ENCODE measurements around the gene PTPN7.

PTPN7 gene

DNA sequence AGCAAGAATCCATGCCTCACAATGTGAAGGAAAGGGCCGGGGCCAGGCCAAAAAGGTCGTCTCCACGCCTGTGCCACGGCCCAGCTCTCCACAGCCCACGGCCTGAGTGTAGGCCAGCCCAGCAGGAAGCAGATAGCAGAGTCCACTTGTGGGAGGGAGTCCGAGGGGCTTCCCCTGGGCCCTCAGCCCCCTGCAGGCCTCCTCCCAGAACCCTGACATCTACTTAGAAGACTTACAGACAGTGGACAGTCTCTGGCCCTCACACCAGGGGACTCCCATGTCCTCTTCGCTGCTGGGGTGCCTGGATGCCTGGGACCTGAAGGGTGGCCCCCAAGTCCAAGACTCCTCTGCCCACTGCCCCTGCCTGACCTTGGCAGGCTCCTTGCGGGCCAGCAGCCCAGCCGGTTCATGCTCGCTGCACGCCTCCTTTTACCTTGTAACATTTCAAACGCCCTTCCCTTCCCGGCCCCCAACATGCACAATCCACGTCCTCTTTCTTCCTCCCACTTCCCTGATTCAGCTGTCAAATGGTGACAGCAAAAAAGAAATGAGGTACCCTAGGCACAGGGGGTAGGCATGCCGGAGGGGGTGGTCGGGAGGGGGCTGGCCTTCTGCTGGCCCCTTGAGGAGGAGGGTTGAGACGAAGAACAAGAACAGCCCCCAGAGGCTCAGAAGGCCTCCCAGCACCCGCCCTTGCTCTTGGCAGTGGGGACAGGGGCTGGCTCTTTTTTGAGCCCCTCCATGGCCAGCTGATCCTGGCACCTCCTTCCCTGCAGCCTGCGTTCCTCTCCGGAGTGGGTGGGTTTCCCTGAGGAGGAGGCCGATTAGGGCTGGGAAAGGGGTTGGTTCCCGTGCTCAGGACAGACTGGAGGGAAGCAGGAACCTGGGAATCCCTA, 997 bp upstream of the PTPN7 start:
- Histone ChIP-seq H3F3A (ENCODE audit: insufficient read depth, low read length) (0 out of 2 replicates have a peak, but pooled peaks cover 3% of the 10 kb centered on the region), H2AFZ (ENCODE audit: low read length) (peak overlapping the region; percentile 54), H4K20me1 (ENCODE audit: insufficient read depth, low read length) (no peaks in the 10 kb centered on the region), H3K4me1 (ENCODE audit: low read length) (peaks cover 16% of the 10 kb centered on the region), H3K36me3 (replicated peaks; ENCODE audit: insufficient read depth, low read length) (no peaks in the 10 kb centered on the region), H3K4me3 (ENCODE audit: low read length) (peak overlapping the region; percentile 77), H3K9ac (ENCODE audit: low read length) (peak overlapping the region; percentile 93), H3K79me2 (ENCODE audit: low read length) (peaks cover 50% of the 10 kb centered on the region), H3K9me2 (replicated peaks; ENCODE audit: insufficient read depth, low read length) (no peaks in the 10 kb centered on the region), H3K4me2 (ENCODE audit: low read depth, low read length) (peak overlapping the region; percentile 99), H3K9me3 (replicated peaks; ENCODE audit: insufficient read depth, low read length) (no peaks in the 10 kb centered on the region), H3K27me3 (replicated peaks; ENCODE audit: insufficient read depth, low read length) (no peaks in the 10 kb centered on the region), H3K27ac (ENCODE audit: low read length) (peak overlapping the region; percentile 77; the same call in 1 of the 2 replicates)
- no peak for TF ChIP-seq EZH2 (optimal IDR thresholded peaks at IDR 0.05; ENCODE audit: low read depth, low read length)
- TF ChIP-seq EZH2phosphoT487 (IDR thresholded peaks at IDR 0.05; ENCODE audit: low read length) = no peak
- TF ChIP-seq, protein P1, sequence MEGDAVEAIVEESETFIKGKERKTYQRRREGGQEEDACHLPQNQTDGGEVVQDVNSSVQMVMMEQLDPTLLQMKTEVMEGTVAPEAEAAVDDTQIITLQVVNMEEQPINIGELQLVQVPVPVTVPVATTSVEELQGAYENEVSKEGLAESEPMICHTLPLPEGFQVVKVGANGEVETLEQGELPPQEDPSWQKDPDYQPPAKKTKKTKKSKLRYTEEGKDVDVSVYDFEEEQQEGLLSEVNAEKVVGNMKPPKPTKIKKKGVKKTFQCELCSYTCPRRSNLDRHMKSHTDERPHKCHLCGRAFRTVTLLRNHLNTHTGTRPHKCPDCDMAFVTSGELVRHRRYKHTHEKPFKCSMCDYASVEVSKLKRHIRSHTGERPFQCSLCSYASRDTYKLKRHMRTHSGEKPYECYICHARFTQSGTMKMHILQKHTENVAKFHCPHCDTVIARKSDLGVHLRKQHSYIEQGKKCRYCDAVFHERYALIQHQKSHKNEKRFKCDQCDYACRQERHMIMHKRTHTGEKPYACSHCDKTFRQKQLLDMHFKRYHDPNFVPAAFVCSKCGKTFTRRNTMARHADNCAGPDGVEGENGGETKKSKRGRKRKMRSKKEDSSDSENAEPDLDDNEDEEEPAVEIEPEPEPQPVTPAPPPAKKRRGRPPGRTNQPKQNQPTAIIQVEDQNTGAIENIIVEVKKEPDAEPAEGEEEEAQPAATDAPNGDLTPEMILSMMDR (IDR thresholded peaks at IDR 0.05; ENCODE audit: low read length) = no peak
- no peak for DNase-seq

DNA sequence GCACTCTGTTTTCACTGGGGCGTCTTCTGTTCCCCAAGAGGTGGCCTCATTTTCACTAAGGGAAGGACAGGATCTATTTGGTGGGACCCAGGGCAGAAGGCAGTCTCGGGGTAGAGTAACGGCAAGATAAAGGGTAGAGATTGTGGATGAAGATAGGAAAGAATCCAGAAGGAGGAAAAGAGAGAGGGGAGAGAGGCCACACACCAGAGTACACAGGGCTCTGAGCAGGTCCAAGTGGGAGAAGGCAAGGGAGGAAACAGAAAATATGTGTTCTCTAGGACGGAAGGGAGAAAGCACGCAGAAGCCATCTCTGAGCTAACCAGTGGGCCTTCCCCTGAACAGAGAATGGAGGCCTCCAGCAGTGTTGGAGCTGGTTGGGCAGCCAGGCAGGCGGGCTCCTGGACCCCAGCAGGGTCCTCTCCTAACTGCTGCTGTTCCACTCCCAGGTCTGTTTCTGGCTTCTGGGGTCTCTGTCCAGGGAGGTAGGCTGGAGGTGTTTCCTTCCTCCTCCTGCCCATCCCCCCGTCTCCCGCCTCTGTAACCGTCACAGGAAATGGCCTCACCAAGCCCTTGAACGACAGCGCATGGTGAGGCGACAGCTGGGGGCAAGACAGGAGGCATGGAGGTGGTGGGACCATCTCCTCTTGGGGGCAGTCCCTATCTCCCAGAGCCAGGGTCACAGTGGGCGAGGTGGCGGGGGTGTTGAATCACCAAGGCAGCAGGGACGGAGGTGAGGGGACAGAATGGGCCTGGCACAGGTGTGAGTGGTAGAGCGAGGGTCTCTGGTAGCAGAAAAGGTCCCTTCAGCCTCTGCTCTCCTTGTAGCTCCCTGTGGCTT, 649 bp downstream of the PTPN7 start:
- H3K79me2 ChIP-seq (ENCODE audit: low read length) = peaks cover 56% of the 10 kb centered on the region
- peaks cover 16% of the 10 kb centered on the region for H3K4me1 ChIP-seq (ENCODE audit: low read length)
- H3K4me3 ChIP-seq (ENCODE audit: low read length) = peak overlapping the region; percentile 77
- no peaks in the 10 kb centered on the region; the same call in 1 of the 2 replicates for H3K36me3 ChIP-seq (replicated peaks; ENCODE audit: insufficient read depth, low read length)
- peak overlapping the region; percentile 54 for H2AFZ ChIP-seq (ENCODE audit: low read length)
- H3F3A ChIP-seq (ENCODE audit: insufficient read depth, low read length) = 0 out of 2 replicates have a peak, but pooled peaks cover 3% of the 10 kb centered on the region
- H3K27me3 ChIP-seq (replicated peaks; ENCODE audit: insufficient read depth, low read length) = no peaks in the 10 kb centered on the region
- TF ChIP-seq EZH2phosphoT487 (IDR thresholded peaks at IDR 0.05; ENCODE audit: low read length) (no peak), EZH2 (optimal IDR thresholded peaks at IDR 0.05; ENCODE audit: low read depth, low read length) (no peak)
- TF ChIP-seq, protein P1 (IDR thresholded peaks at IDR 0.05; ENCODE audit: low read length) = no peak
- no peaks in the 10 kb centered on the region for H4K20me1 ChIP-seq (ENCODE audit: insufficient read depth, low read length)
- H3K4me2 ChIP-seq (ENCODE audit: low read depth, low read length) = peak overlapping the region; percentile 99
- H3K9ac ChIP-seq (ENCODE audit: low read length) = peak overlapping the region; percentile 93
- peak overlapping the region; percentile 77 for H3K27ac ChIP-seq (ENCODE audit: low read length)
- H3K9me3 ChIP-seq (replicated peaks; ENCODE audit: insufficient read depth, low read length) = no peaks in the 10 kb centered on the region
- no peaks in the 10 kb centered on the region for H3K9me2 ChIP-seq (replicated peaks; ENCODE audit: insufficient read depth, low read length)
- DNase-seq = peak; percentile 75

DNA sequence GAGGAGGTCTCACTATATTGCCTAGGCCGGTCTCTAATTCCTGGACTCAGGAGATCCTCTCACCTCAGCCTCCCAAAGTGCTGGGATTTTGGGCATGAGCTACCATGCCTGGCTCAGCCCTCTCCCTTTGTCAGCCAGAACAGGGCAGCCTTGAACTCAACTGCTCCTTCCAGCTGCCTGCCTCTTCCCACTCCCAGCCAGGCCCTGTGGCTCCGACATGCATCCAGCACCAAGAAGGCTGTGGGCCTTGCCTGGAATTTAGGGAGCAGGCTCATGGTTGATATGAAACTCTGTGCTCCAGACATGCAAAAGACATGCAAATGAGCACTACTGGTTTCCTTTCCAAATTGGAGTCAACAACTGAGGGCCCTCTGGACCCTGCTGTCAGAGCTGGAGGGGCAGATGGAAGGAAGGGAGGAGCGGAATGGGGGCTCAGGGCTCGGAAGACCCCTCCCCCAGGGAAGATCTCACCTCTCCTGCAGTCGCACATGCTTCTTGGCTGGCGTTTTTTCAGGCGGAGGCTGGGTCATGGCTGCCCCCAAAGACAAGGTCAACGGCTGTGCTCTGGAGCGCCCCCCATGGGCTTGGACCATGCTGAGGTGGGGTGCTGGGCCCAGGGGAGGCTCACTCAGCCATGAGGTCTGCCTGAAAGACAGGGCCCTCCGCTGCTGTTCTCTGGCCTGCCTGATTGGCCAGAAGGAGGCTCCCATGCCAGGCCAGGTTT, 1.4 kb downstream of the PTPN7 start:
- no peaks in the 10 kb centered on the region for H3K9me2 ChIP-seq (replicated peaks; ENCODE audit: insufficient read depth, low read length)
- H3K4me3 ChIP-seq (ENCODE audit: low read length) = peak overlapping the region; percentile 77
- H3K79me2 ChIP-seq (ENCODE audit: low read length) = peaks cover 56% of the 10 kb centered on the region
- H3K27me3 ChIP-seq (replicated peaks; ENCODE audit: insufficient read depth, low read length) = no peaks in the 10 kb centered on the region
- no peaks in the 10 kb centered on the region for H3K9me3 ChIP-seq (replicated peaks; ENCODE audit: insufficient read depth, low read length)
- no peak for TF ChIP-seq EZH2phosphoT487 (IDR thresholded peaks at IDR 0.05; ENCODE audit: low read length)
- TF ChIP-seq EZH2 (optimal IDR thresholded peaks at IDR 0.05; ENCODE audit: low read depth, low read length) = no peak
- TF ChIP-seq, protein P1 (IDR thresholded peaks at IDR 0.05; ENCODE audit: low read length) = peak; percentile 72
- 0 out of 2 replicates have a peak, but pooled peaks cover 3% of the 10 kb centered on the region for H3F3A ChIP-seq (ENCODE audit: insufficient read depth, low read length)
- peaks cover 16% of the 10 kb centered on the region for H3K4me1 ChIP-seq (ENCODE audit: low read length)
- H4K20me1 ChIP-seq (ENCODE audit: insufficient read depth, low read length) = no peaks in the 10 kb centered on the region
- H3K36me3 ChIP-seq (replicated peaks; ENCODE audit: insufficient read depth, low read length) = no peaks in the 10 kb centered on the region; the same call in 1 of the 2 replicates
- H3K4me2 ChIP-seq (ENCODE audit: low read depth, low read length) = peak overlapping the region; percentile 99
- peak; percentile 75 for DNase-seq
- peak overlapping the region; percentile 77 for H3K27ac ChIP-seq (ENCODE audit: low read length)
- peak overlapping the region; percentile 93 for H3K9ac ChIP-seq (ENCODE audit: low read length)
- peak overlapping the region; percentile 54; the same call in 1 of the 2 replicates for H2AFZ ChIP-seq (ENCODE audit: low read length)

Data from MM.1S (cell line).